Breast epithelium (tissue), 4 donors: ENCODE measurements around the gene HAUS3. TPM values are rescaled to one million over a fixed set of nuclear protein-coding genes. Genes with fewer than 3 reads are reported as not detected.
A peak's percentile ranks its signal among the peaks of the same experiment; 100 is the strongest.

ENCODE experiments used
- DNase-seq, 2 donors: peaks; one replicate each; pipeline ENCODE4 v3.0.0-alpha.2; 2019; ENCODE audit warnings: low spot score in 2 of 2
- H3K27ac ChIP-seq, 2 donors: fragments of 200-600 bp; sonication (generic) in 1 of 2; one replicate each; pipeline ENCODE4 v1.5.1; 2016 to 2019; ENCODE audit warnings: mild to moderate bottlenecking in 1 of 2
- H3K27me3 ChIP-seq, 2 donors: fragments of 200-600 bp; sonication (generic) in 1 of 2; one replicate each; pipeline versions ENCODE4 v1.5.1 to v1.6.0; 2017 to 2019; ENCODE audit warnings: control low read depth in 1 of 2, mild to moderate bottlenecking in 1 of 2
- H3K36me3 ChIP-seq: fragments of 200-600 bp; one replicate; pipeline ENCODE4 v1.5.1; 2019
- H3K4me1 ChIP-seq, 2 donors: fragments of 200-600 bp; sonication (generic); one replicate each; pipeline ENCODE4 v1.5.1; 2016 to 2019; ENCODE audit warnings: control low read depth in 1 of 2
- H3K4me3 ChIP-seq, 3 donors: fragments of 200-600 bp; sonication (generic); 1 replicate in 2 of 3; 2 replicates in 1 of 3; pipeline ENCODE4 v1.5.1; 2016 to 2019; ENCODE audit warnings: mild to moderate bottlenecking in 3 of 3, moderate library complexity in 2 of 3
- H3K9me3 ChIP-seq, 2 donors: fragments of 200-600 bp; sonication (generic) in 1 of 2; one replicate each; pipeline ENCODE4 v1.5.1; 2016 to 2019; ENCODE audit warnings: control low read depth in 1 of 2
- POLR2A ChIP-seq: fragments of 450-650 bp; IDR thresholded peaks from one replicate; pipeline ENCODE4 v1.6.1; 2016; ENCODE audit warnings: antibody characterized with exemption, mild to moderate bottlenecking, moderate library complexity
- POLR2AphosphoS5 ChIP-seq, 3 donors: sonication (generic); formaldehyde crosslinking; IDR thresholded peaks; one replicate each; pipeline ENCODE4 v1.6.1; 2017; ENCODE audit warnings: antibody characterized with exemption in 3 of 3
- intact Hi-C: fragments of 100-400 bp; cut with DNase I; formaldehyde crosslinking; loops from one replicate; pipeline ENCODE4 v1.15.1; 2023; ENCODE audit warnings: low total_unique reads
- total RNA-seq, 3 donors: library from RNA; depleted of rRNA; stranded (reverse); fragments of >200 nt; gene quantifications; one replicate each; pipeline ENCODE4 v1.1.0, GENCODE V29; 2016
- TF ChIP-seq, protein P1 (sequence below), 3 donors: fragments of 450-650 bp; IDR thresholded peaks; one replicate each; pipeline ENCODE4 v1.5.1; 2016 to 2017; ENCODE audit warnings: antibody characterized with exemption in 3 of 3, mild to moderate bottlenecking in 3 of 3, moderate library complexity in 3 of 3

The HAUS3 gene
- total RNA-seq, 3 donors from 2014 or later = 14.1 to 19.6 (median 17.4) TPM

DNA sequence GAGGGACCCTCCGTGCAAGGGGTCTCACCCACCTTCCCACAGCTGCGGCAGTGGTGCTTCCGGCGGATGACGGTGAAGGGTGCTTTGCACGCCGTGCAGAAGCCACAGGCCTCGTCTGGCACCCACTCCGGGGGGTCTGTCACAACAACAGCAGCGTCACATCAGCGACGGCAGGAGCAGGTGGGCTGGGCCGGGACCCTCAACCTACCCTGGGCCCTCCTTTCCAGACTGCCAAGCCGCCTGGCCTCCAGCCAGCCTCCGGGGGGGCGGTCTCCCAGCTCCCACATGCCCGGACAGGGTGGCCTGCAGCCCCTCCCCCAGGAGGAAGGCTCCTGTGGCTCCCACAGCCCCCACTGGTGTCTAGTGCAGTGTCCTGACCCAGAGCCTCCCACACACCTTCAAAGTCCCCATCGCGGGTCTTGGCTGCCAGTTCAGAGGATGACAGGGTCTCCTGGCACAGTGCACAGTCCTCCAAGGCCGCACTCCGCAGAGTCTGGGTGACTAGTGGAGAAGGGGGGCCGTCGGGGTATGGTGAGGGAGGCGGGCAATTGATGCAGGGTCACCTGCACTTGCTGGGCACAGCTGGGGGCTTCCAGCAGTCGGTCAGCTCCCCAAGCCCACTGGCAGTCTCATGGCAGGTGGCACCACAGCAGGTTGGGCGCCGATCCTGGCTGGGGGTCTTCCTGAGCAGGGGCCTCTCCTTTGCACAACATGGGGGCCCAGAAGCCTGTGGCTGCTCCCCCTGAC, 29.5 kb upstream of the HAUS3 start:
- no peaks in the 10 kb centered on the region for H3K9me3 ChIP-seq
- TF ChIP-seq POLR2AphosphoS5 (IDR thresholded peaks at IDR 0.05) = no peak
- TF ChIP-seq, protein P1, sequence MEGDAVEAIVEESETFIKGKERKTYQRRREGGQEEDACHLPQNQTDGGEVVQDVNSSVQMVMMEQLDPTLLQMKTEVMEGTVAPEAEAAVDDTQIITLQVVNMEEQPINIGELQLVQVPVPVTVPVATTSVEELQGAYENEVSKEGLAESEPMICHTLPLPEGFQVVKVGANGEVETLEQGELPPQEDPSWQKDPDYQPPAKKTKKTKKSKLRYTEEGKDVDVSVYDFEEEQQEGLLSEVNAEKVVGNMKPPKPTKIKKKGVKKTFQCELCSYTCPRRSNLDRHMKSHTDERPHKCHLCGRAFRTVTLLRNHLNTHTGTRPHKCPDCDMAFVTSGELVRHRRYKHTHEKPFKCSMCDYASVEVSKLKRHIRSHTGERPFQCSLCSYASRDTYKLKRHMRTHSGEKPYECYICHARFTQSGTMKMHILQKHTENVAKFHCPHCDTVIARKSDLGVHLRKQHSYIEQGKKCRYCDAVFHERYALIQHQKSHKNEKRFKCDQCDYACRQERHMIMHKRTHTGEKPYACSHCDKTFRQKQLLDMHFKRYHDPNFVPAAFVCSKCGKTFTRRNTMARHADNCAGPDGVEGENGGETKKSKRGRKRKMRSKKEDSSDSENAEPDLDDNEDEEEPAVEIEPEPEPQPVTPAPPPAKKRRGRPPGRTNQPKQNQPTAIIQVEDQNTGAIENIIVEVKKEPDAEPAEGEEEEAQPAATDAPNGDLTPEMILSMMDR (IDR thresholded peaks at IDR 0.05) = no peak
- no peak for TF ChIP-seq POLR2A
- no peak overlapping the region for H3K27ac ChIP-seq
- intact Hi-C loops = no loop called here
- no peaks in the 10 kb centered on the region for H3K27me3 ChIP-seq
- peaks cover 0 to 1% of the 10 kb centered on the region in 2 donors for H3K4me1 ChIP-seq
- no peak for DNase-seq
- no peak overlapping the region for H3K4me3 ChIP-seq
- H3K36me3 ChIP-seq = no peaks in the 10 kb centered on the region

DNA sequence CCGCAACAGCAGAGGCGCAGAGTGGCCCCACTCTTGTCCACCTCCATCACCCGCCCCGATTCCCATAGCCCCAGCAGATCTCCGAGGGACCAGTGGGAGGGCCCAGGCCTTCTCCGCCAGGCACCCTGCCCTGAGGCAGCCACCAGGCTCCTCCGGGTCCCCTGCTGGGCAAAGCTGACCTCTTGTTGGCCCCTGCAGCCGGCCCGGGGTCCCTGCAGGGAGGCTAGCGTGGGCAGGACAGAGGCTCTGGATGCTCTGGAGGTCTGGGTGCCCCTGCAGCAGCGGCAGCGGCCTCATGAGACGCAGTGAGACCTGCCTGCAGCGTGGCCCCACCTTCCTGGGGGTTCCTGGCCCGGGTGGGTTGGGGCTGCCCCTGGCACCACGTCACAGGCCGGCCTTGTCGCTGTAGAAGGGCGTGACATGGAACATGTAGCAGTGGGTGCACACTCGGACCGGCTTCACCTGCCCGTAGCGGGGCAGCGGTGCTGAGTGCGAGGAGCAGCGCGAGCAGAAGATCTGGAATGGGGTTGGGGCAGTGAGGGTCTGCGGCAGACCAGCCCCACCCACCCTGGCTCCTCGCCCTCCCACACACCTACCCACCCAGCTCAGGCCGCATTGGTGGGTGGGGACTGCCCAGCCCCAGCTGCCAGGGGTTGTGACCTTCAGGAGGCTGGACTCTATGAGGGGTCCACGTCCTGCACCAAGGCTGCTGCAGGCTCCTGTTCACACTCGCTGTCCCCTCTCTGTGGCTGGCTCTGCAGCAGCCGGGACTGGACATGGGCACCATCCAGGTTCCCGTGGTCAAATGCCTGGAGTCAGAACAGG, 28.6 kb upstream of the HAUS3 start:
- Histone ChIP-seq H3K27ac (no peak overlapping the region), H3K27me3 (no peaks in the 10 kb centered on the region), H3K4me1 (peaks cover 0 to 9% of the 10 kb centered on the region in 2 donors), H3K36me3 (no peaks in the 10 kb centered on the region), H3K4me3 (no peak overlapping the region), H3K9me3 (no peaks in the 10 kb centered on the region)
- DNase-seq = no peak
- intact Hi-C loops = no loop called here
- TF ChIP-seq POLR2AphosphoS5 (IDR thresholded peaks at IDR 0.05) = no peak
- no peak for TF ChIP-seq POLR2A
- TF ChIP-seq, protein P1 (IDR thresholded peaks at IDR 0.05) = no peak

DNA sequence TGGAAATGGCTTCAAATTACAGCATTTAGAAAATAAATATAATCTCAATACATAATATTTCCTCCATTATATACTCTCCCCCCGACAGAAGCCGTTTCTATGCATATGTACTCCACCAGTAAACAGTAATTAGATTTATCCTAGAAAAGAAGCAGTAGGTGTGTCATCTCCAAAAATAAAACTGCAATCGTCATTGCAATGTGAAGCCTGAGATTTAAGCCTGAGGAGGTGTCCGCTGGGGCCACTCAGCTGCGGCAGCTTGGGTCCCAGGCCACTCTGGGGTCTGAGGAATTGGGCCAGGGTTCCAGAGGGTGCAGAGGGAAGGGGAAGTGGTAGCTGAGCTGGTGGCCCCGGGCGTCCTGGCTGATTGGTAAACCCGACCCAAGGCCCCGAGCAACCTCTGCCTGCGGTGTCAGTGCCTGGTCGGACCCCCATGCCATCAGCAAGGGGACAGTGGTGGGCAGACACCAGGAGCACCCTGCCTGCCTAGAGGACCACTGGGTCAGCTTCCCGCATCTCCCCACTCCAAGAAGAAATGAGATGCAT, 27.8 kb upstream of the HAUS3 start:
- no peaks in the 10 kb centered on the region for H3K27me3 ChIP-seq
- no peak overlapping the region for H3K27ac ChIP-seq
- no peak for TF ChIP-seq POLR2A
- TF ChIP-seq, protein P1 (IDR thresholded peaks at IDR 0.05) = no peak
- no peak for TF ChIP-seq POLR2AphosphoS5 (IDR thresholded peaks at IDR 0.05)
- intact Hi-C loops = no loop called here
- H3K9me3 ChIP-seq = no peaks in the 10 kb centered on the region
- H3K4me3 ChIP-seq = no peak overlapping the region
- H3K36me3 ChIP-seq = no peaks in the 10 kb centered on the region
- no peak for DNase-seq
- peaks cover 0 to 9% of the 10 kb centered on the region in 2 donors for H3K4me1 ChIP-seq

DNA sequence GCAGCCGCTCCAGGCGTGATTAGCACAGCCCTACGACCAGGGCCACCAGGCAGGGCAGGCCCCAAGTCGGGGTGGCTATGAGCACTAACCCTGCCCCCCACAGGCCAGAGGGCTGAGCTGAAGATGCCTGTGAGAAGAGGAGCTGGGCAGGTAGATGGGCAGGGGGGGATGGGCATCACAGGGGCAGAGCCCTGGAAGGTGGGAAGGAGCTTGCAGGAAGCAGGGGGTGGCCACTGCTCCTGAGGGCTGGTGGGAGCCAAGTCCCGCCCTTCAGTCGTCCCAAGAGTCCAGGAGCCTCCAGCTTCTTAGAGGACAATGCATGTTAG, 27.2 kb upstream of the HAUS3 start:
- peak overlapping the region in 1 of 2 donors; percentile 19 for H3K27ac ChIP-seq
- H3K9me3 ChIP-seq = no peaks in the 10 kb centered on the region
- H3K27me3 ChIP-seq = no peaks in the 10 kb centered on the region
- DNase-seq = no peak
- intact Hi-C loops = no loop called here
- H3K4me1 ChIP-seq = peaks cover 0 to 9% of the 10 kb centered on the region in 2 donors
- H3K4me3 ChIP-seq = peak overlapping the region in 2 of 3 donors; percentile 9 to 33
- no peak for TF ChIP-seq POLR2AphosphoS5 (IDR thresholded peaks at IDR 0.05)
- no peak for TF ChIP-seq POLR2A
- TF ChIP-seq, protein P1 (IDR thresholded peaks at IDR 0.05) = no peak
- no peaks in the 10 kb centered on the region for H3K36me3 ChIP-seq
